Measurements from ENCODE around the gene CHCHD6.

Gene CHCHD6

GRCh38 chr3:126703512-126704493 lies at the start of gene CHCHD6:
CHCHD6 (plus strand) TSS chr3:126704240; CDS start chr3:126704313, 73 bp downstream.
- DNase-seq (ENCODE audit: insufficient read length, low spot score) (peak; percentile 97), FAIRE-seq (peak; percentile 97)

- DNase-seq (ENCODE audit: insufficient read length, low spot score) (peak; percentile 83), FAIRE-seq (peak; percentile 69)
Observed at GRCh38 chr3:126654571-126655383, 49.3 kb upstream of the CHCHD6 start, which contains the start of gene TXNRD3. TXNRD3 (minus strand) TSS chr3:126655124.

- FAIRE-seq = no peak
- DNase-seq (ENCODE audit: insufficient read length, low spot score) = no peak
Observed at GRCh38 chr3:126655887-126656286, 48.2 kb upstream of the CHCHD6 start.

- FAIRE-seq (peak; percentile 49), DNase-seq (ENCODE audit: insufficient read length, low spot score) (no peak)
Observed at GRCh38 chr3:126656371-126657134, 47.5 kb upstream of the CHCHD6 start.

- DNase-seq (ENCODE audit: insufficient read length, low spot score) (no peak), FAIRE-seq (no peak)
Observed at GRCh38 chr3:126657901-126658300, 46.1 kb upstream of the CHCHD6 start.

- no peak for FAIRE-seq
- no peak for DNase-seq (ENCODE audit: insufficient read length, low spot score)
Observed at GRCh38 chr3:126658584-126658983, 45.5 kb upstream of the CHCHD6 start.

- no peak for DNase-seq (ENCODE audit: insufficient read length, low spot score)
- no peak for FAIRE-seq
Observed at GRCh38 chr3:126659915-126660886, 43.8 kb upstream of the CHCHD6 start.

GRCh38 chr3:126661532-126662364 lies 42.3 kb upstream of the CHCHD6 start:
- peak; percentile 31 for FAIRE-seq
- no peak for DNase-seq (ENCODE audit: insufficient read length, low spot score)

GRCh38 chr3:126663257-126663656 lies 40.8 kb upstream of the CHCHD6 start:
- no peak for DNase-seq (ENCODE audit: insufficient read length, low spot score)
- FAIRE-seq = no peak

GRCh38 chr3:126663750-126664149 lies 40.3 kb upstream of the CHCHD6 start:
- DNase-seq (ENCODE audit: insufficient read length, low spot score) (no peak), FAIRE-seq (no peak)

GRCh38 chr3:126664591-126665214 lies 39.3 kb upstream of the CHCHD6 start:
- FAIRE-seq = no peak

GRCh38 chr3:126665221-126665936 lies 38.7 kb upstream of the CHCHD6 start:
- no peak for FAIRE-seq

More at GRCh38 chr3:126664591-126665214, 39.3 kb upstream of the CHCHD6 start:
- DNase-seq (ENCODE audit: insufficient read length, low spot score) = no peak

GRCh38 chr3:126665959-126666657 lies 37.9 kb upstream of the CHCHD6 start:
- DNase-seq (ENCODE audit: insufficient read length, low spot score) = no peak
- FAIRE-seq = no peak

More at GRCh38 chr3:126665221-126665936, 38.7 kb upstream of the CHCHD6 start:
- DNase-seq (ENCODE audit: insufficient read length, low spot score) = no peak

GRCh38 chr3:126666658-126667528 lies 37.1 kb upstream of the CHCHD6 start:
- no peak for FAIRE-seq
- DNase-seq (ENCODE audit: insufficient read length, low spot score) = no peak

- DNase-seq (ENCODE audit: insufficient read length, low spot score) (no peak), FAIRE-seq (no peak)
Observed at GRCh38 chr3:126667631-126668449, 36.2 kb upstream of the CHCHD6 start.

Data from HTR-8/SVneo (cell line).